ENCODE results near the gene INSYN2A.

The INSYN2A gene

DNA sequence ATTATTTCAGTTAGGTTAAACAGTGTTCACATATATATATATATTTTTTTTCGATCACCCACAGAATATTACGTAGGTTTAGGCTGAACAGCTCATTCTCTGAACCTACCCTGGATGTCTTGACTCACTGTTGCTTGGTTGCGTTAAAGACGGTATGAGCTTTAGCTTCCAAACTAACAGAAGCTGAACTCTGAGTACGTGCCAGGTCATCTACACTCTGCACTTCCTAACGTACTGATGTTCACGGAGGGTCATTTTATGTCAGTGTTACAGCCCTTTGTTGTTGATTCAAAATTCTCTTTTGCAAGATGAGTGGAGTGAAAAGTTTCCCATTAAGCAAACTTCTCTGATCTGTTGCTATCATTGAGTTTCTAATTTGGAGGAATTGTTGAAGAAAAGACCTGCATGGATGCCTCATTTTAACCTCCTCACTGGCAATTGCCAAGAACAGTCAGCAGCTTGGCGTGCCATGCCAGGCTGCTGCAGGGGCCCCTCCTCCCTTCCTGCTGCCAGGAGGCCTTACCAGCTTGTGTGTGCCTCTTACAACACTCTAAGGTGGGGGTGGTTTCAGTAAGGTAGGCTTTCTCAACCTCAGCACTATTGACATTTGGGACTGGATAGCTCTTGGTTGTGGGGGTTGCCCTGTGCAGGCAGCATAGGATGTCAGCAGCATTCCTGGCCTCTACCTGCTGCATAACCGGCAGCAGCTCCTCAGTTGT is 44.3 kb downstream of the INSYN2A start:
- DNase-seq: no peak

DNA sequence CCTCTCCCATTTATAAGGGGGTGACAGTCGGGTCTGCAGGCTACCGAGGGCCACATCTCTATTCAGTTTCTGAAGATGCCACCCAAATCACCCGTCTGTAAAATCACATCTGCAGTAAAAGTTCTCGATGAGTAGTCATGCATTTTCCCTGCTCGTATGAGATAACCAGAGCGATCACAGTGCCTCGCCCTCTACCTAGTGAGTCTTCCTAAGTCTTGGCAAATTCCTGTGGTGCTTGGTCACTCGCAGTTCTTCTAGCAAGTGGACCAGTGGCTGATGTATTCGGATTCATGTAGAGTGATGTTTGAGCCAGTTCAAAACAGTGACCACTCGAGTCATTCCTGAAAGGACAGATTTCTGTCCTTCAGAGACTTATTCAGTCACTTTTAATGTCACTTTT is 44.9 kb downstream of the INSYN2A start:
- DNase-seq: no peak

DNA sequence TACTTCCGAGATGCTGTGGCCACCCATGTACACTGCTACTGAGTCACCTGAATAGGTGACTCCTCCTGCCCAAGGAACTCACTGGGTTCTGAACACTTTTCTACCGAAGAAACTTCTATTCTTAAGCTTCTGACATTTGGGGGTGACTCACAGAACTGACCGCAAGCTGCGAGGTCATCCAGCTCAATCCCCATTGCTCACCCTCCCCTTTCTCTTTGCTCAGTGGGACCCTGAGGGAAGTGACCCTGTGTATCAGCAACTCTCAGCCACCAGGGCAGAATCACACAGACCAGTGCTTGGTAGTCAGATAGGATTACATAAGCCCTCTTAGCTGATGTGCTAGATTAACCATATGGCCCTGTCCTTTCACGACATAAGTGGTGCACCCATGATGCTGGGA is 46.3 kb downstream of the INSYN2A start:
- no peak for DNase-seq

DNA sequence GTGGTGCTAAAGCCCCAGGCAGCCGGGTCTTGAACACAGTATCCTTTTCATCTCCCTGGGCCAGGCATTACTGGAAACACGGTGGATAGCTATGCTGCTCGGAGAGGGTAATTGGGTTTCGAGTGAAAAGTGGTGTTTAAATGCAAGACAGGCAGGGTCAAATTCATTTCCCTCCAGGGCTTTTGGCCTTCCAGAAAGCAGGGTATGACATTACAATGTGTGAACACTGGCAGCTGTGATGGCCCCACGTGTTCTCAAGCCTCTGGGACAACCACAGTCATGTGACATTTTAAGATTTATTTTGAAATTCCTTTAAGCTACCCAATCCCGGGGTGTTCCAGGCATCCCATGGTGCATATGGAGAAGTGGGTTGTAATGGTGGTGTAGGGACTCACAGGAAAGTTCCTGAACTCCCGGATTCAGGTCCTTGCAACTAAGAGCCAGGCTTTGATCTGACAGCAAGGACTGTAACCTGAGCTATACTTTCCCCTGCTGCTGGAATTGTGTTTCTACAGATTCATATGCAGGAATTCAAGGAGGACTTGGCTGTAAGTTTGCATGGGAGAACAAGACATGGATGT is 46.8 kb downstream of the INSYN2A start:
- no peak for DNase-seq

DNA sequence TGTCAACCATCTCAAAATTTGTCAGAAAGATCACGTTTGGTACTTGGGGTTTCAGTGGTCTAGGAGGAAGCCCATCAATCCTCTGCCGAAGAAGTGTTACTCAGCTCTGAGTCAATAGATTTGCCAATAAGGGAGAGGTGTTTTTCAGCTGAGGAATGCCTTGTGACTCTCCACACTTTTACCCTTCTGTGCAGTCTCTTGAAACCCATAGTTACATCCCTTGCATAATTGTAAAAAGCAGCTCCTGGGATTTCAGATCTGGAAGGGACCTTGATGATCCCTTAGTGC is 47.5 kb downstream of the INSYN2A start:
- DNase-seq: peak in 1 of 2 donors; percentile 28

DNA sequence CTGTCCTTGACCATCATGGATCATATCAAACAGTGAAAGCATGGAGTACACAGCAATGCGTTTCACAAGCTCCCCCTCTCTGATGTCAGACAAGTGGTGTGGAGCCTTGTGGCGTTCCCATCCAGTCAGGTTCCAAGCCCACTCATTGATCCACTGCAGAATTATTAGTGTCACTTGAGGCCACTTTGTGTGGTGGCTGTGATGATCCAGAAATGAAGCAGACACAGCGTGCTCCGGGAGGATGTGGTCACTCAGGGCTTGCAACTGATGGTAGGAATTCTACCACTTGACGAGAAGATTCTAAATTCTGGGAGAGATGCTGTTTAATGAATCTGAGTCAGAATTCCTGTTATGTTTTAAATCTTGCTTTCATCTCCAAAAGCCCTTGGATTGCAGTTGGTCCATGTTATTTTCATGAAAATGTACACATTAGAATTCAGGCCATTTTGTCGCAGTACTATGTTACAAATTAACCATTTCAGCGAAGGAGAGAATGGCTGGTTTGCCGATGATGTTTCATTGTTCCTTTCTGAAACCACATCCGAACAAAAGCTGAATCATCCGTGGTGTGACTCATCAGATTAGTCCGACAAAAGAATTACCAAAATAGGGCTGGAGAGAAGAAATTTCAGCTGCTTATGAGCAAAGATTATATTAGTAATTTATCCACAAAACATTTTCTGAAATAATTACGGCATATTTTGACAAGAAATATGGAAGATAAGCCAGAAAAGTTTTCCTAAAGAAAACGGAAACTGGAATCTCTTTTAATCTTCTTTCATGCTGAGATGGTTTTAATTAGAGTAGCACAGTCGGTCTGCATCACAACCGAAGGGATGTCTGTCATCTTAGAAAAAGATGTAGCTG is 48.1 kb downstream of the INSYN2A start:
- peak in 1 of 2 donors; percentile 68 for DNase-seq

DNA sequence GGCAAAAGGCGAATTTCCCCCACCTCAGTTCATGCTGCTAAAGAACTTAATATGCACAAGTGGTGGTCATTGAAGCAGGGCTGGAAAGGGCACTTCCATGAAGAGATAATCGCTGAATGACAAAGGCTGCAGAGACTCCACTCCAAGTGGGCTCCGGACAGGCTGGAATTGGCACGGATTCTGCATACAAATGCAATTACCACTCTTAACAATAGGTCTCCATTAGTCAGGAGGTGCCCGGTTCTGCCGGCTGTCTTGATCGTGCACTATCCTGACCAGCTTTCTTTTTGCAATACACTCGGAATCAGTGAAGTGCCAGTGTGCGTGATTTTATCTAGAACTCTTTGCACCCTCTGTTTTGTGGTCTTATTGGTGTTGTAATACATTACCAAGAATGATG is 49.7 kb downstream of the INSYN2A start:
- DNase-seq: no peak

All from bone marrow (tissue), 2 donors.